SK-N-SH treated with all-trans-retinoic acid at 6 μM for 48 hours (cell line): Measurements from ENCODE around the gene DDX1.

Experiments
- CSRNP3 ChIP-seq: fragments of 250-450 bp; sonication (Bioruptor Pico); IDR thresholded peaks from 2 replicates; pipeline ENCODE4 v1.5.1; 2021; ENCODE audit warnings: mild to moderate bottlenecking, moderate library complexity
- PPARA ChIP-seq: fragments of 250-450 bp; sonication (Bioruptor Pico); IDR thresholded peaks from 2 replicates; pipeline ENCODE4 v1.5.0; 2020; ENCODE audit warnings: mild to moderate bottlenecking, borderline replicate concordance
- ZFP30 ChIP-seq: fragments of 450-650 bp; formaldehyde crosslinking; IDR thresholded peaks from 2 replicates; pipeline ENCODE4 v1.5.0; 2022; ENCODE audit warnings: mild to moderate bottlenecking, moderate library complexity

GRCh38 chr2:15561574-15562344, 29.9 kb upstream of the DDX1 start:
- TF ChIP-seq CSRNP3 (CRISPR knock-in tag) (no peak), ZFP30 (no peak; the same call in 1 of the 2 replicates), PPARA (CRISPR knock-in tag) (no peak)
